LoVo (cell line): ENCODE data around the gene KLF3.

Experiments used
- DNase-seq: peaks from one replicate; pipeline ENCODE4 v3.0.0-alpha.2; 2016; ENCODE audit warnings: low spot score

The KLF3 gene

GRCh38 chr4:38674258-38675144, 10.5 kb downstream of the KLF3 start:
- no peak for DNase-seq

- peak; percentile 75 for DNase-seq
Observed at GRCh38 chr4:38675146-38676121, 11.4 kb downstream of the KLF3 start.

- no peak for DNase-seq
Observed at GRCh38 chr4:38676986-38677385, 13.0 kb downstream of the KLF3 start.

- DNase-seq: no peak
Observed at GRCh38 chr4:38677441-38677840, 13.4 kb downstream of the KLF3 start.

GRCh38 chr4:38678078-38678477, 14.1 kb downstream of the KLF3 start:
- no peak for DNase-seq

GRCh38 chr4:38679921-38680320, 15.9 kb downstream of the KLF3 start:
- no peak for DNase-seq

- no peak for DNase-seq
Observed at GRCh38 chr4:38681281-38681991, 17.4 kb downstream of the KLF3 start.

GRCh38 chr4:38682336-38682735, 18.3 kb downstream of the KLF3 start:
- no peak for DNase-seq

- DNase-seq: no peak
Observed at GRCh38 chr4:38683276-38683675, 19.3 kb downstream of the KLF3 start.

- no peak for DNase-seq
Observed at GRCh38 chr4:38684271-38684670, 20.3 kb downstream of the KLF3 start.

GRCh38 chr4:38684951-38685844, 21.2 kb downstream of the KLF3 start:
- DNase-seq: no peak

GRCh38 chr4:38686682-38687081, 22.7 kb downstream of the KLF3 start:
- DNase-seq: no peak

- no peak for DNase-seq
Observed at GRCh38 chr4:38687571-38688011, 23.6 kb downstream of the KLF3 start.

GRCh38 chr4:38688676-38689355, 24.8 kb downstream of the KLF3 start:
- DNase-seq: no peak

- DNase-seq: no peak
Observed at GRCh38 chr4:38691251-38692008, 27.4 kb downstream of the KLF3 start.

GRCh38 chr4:38692421-38692820, 28.4 kb downstream of the KLF3 start:
- no peak for DNase-seq

GRCh38 chr4:38693569-38693968, 29.6 kb downstream of the KLF3 start:
- DNase-seq: no peak

- no peak for DNase-seq
Observed at GRCh38 chr4:38694330-38694729, 30.3 kb downstream of the KLF3 start.

GRCh38 chr4:38695809-38696208, 31.8 kb downstream of the KLF3 start:
- DNase-seq: no peak

- no peak for DNase-seq
Observed at GRCh38 chr4:38696697-38697096, 32.7 kb downstream of the KLF3 start.
